ENCODE measurements around the gene KANSL1. TPM values are rescaled to one million over a fixed set of nuclear protein-coding genes. Genes with fewer than 3 reads are reported as not detected.

KANSL1 gene
- total and polyA plus RNA-seq, 4 donors: 16.2 to 189 (median 47.4) TPM

GRCh38 chr17:46199379-46199778 is 6.2 kb upstream of the KANSL1 start:
- no peak for ATAC-seq (ENCODE audit: insufficient read depth, low FRiP score)
- Histone ChIP-seq H3K9me3 (ENCODE audit: control insufficient read depth in 4 of 4, insufficient read depth in 3 of 4, low read length in 3 of 4) (no peaks in the 10 kb centered on the region), H3K9ac (ENCODE audit: insufficient read depth in 1 of 2, low read length in 2 of 2) (no peak overlapping the region), H3K27ac (ENCODE audit: low read depth in 1 of 2, low read length in 1 of 2) (no peak overlapping the region), H3K36me3 (ENCODE audit: control insufficient read depth in 4 of 4, insufficient read depth in 4 of 4, low read length in 4 of 4) (no peaks in the 10 kb centered on the region), H3K27me3 (ENCODE audit: control insufficient read depth in 3 of 3, insufficient read depth in 3 of 3, low read length in 2 of 3) (no peaks in the 10 kb centered on the region), H3K4me1 (ENCODE audit: control insufficient read depth in 5 of 5, insufficient read depth in 5 of 5, low read length in 5 of 5) (peaks cover 0 to 12% (median 6%) of the 10 kb centered on the region in 5 donors), H3K4me3 (no peak overlapping the region)
- TF ChIP-seq CTCF (IDR thresholded peaks at IDR 0.05; ENCODE audit: control extremely low read depth, extremely low read depth): no peak
- DNase-seq: peak in 1 of 3 donors; percentile 31

- H3K36me3 ChIP-seq (ENCODE audit: control insufficient read depth in 4 of 4, insufficient read depth in 4 of 4, low read length in 4 of 4): no peaks in the 10 kb centered on the region
- H3K4me1 ChIP-seq (ENCODE audit: control insufficient read depth in 5 of 5, insufficient read depth in 5 of 5, low read length in 5 of 5): peaks cover 0 to 14% (median 6%) of the 10 kb centered on the region in 5 donors
- no peak overlapping the region for H3K4me3 ChIP-seq
- H3K9ac ChIP-seq (ENCODE audit: insufficient read depth in 1 of 2, low read length in 2 of 2): no peak overlapping the region
- ATAC-seq (ENCODE audit: insufficient read depth, low FRiP score) (no peak), DNase-seq (no peak)
- no peak overlapping the region for H3K27ac ChIP-seq (ENCODE audit: low read depth in 1 of 2, low read length in 1 of 2)
- no peaks in the 10 kb centered on the region for H3K9me3 ChIP-seq (ENCODE audit: control insufficient read depth in 4 of 4, insufficient read depth in 3 of 4, low read length in 3 of 4)
- no peak for TF ChIP-seq CTCF (IDR thresholded peaks at IDR 0.05; ENCODE audit: control extremely low read depth, extremely low read depth)
- H3K27me3 ChIP-seq (ENCODE audit: control insufficient read depth in 3 of 3, insufficient read depth in 3 of 3, low read length in 2 of 3): no peaks in the 10 kb centered on the region
- 94 to 100% methylated on average over 1 of the region's 1 CpG for WGBS, 2 donors
These were observed 5.0 kb upstream of the KANSL1 start for GRCh38 chr17:46198233-46198632.

GRCh38 chr17:46197530-46197929 is 4.3 kb upstream of the KANSL1 start:
- Histone ChIP-seq H3K27me3 (ENCODE audit: control insufficient read depth in 3 of 3, insufficient read depth in 3 of 3, low read length in 2 of 3) (no peaks in the 10 kb centered on the region), H3K4me3 (no peak overlapping the region), H3K9ac (ENCODE audit: insufficient read depth in 1 of 2, low read length in 2 of 2) (no peak overlapping the region), H3K27ac (ENCODE audit: low read depth in 1 of 2, low read length in 1 of 2) (no peak overlapping the region), H3K9me3 (ENCODE audit: control insufficient read depth in 4 of 4, insufficient read depth in 3 of 4, low read length in 3 of 4) (no peaks in the 10 kb centered on the region), H3K36me3 (ENCODE audit: control insufficient read depth in 4 of 4, insufficient read depth in 4 of 4, low read length in 4 of 4) (no peaks in the 10 kb centered on the region), H3K4me1 (ENCODE audit: control insufficient read depth in 5 of 5, insufficient read depth in 5 of 5, low read length in 5 of 5) (peaks cover 0 to 14% (median 6%) of the 10 kb centered on the region in 5 donors)
- ATAC-seq (ENCODE audit: insufficient read depth, low FRiP score) (no peak), DNase-seq (no peak)
- no peak for TF ChIP-seq CTCF (IDR thresholded peaks at IDR 0.05; ENCODE audit: control extremely low read depth, extremely low read depth)
- 87 to 89% methylated on average over 6 of the region's 6 CpGs for WGBS, 2 donors
